NCI-H187 treated with DMSO at 0.1 percent for 48 hours (cell line): ENCODE data around the gene ZNF205.

ENCODE experiments used
- DNase-seq: peaks from one replicate; lab custom pipeline; 2025; lab: John Stamatoyannopoulos, UW

Gene ZNF205

DNA sequence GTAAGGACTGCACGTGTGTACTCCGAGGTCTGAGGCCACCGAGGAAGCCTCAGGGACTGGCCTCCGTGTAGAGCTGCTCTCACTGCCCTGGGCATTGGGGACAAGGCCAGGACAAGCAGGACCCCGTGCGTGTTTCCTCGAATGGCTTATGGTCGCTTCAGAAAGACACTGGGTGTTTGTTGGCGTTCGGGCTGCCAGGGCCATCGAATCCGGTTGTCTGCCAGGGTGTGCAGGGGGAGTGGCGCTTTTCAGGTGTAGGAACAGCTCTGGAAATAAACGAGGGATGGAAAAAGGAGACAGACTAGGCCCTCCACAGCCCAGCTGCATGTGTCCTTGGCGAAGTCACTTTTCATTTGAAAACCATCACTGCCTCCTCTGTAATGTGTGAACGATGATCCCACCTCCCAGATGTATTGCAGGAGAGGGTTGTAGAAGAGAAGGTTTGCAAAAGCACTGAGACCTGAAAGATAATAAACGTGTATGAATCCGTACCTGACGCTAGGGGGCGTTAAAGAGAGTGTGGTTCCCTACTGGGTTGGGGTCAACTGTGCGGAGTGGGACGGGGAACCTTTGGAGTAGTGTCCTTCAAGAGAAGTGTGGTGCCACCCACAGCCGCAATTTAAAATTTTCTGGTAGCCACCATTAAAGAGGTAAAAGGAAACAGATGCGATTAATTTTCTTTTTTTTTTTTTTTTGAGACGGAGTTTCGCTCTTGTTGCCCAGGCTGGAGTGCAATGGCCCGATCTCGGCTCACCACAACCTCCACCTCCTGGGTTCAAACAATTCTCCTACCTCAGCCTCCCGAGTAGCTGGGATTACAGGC lies 11.2 kb upstream of the ZNF205 start:
- no peak for DNase-seq

DNA sequence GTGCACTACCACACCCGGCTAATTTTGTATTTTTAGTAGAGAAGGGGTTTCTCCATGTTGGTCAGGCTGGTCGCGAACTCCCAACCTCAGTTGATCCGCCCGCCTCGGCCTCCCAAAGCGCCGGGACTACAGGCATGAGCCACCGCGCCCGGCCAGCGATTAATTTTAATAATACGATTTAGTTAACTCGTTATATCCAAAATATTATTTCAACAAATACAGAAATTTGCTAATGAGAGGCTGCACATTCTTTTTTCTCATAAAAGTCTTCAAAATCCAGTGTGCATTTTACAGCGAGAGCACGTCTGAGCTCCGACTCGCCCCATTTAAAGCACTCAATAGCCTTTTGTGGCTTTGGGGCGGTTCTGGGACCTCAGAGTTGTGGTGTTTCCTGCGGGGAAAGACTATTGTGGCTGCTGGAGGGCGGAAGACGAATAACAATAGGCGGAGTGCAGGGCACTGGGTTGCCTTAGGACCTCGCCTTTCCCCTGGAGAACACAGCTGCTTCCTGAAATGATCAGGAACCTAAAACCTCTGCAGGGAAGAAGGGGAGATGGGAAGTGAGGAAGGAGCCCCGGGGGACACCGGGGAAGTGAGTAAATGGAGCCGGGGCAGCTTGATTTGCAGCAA lies 10.4 kb upstream of the ZNF205 start:
- DNase-seq = peak; percentile 84

DNA sequence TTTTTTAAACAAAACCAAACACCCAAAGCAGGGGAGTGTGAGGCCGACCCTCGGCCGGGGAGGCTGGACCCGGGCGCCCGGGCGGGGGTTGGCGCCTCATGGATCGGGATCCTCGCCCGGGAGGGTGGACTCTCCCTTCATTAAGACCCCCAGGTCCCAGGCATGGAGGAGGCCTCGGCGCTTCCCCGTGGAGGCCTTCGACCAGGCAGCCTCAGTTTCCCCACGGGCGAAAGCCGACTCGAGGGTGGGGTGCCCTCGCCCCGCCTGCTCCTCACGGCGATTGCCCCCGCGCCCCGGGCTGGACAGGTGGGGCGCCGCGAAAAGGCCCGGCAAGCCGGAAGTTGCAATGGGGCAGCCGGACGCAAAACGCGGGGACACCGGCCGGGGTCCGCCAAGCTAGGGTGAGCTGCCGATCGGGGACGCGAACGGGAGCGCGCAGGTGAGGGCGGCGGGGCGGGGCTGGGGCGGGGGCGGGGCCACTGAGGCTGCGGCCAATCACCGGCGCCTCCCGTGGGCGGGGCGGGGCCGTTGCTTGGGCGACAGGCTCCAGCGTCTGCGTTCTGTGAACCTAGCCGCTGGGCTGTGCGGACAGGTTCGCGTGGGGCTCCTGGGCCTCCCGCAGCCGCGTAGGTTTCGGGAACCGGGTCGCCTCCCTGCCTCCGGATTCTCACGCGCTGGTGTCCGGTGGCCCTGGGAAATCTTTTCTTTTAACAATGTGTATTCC lies 6.0 kb upstream of the ZNF205 start:
- peak; percentile 64 for DNase-seq

DNA sequence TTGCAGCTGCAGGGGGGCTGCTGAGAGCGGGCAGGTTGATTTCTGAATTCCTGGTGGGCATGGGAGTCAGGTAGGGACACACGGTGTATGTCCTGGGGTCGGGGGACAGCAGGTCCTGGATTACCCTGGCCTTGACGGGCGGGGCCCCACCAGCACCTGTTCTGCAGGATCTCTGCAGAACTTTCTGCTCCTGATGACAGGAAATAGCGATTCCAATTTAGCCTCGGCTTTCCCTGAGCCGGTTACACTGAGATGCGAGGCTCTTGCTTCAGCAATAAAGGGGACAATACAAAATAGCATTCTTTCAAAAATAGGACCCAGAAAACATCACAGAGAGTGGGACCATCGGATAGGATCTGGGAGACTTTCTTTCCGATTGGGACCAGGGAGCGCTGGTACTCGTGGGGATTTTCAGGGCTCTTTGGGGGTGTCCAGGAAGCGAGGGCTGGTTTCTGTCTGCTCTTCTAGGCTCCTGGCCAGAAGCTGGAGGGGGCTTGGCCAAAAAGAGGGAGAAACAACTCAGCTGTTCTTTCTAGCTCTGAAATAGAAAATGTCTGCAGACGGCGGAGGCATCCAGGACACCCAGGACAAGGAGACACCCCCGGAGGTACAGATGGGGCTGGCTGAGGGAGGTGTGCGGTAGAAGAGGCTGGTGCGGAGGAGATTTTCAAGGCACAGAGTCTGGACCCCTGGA lies 642 bp downstream of the ZNF205 start:
- DNase-seq = no peak

DNA sequence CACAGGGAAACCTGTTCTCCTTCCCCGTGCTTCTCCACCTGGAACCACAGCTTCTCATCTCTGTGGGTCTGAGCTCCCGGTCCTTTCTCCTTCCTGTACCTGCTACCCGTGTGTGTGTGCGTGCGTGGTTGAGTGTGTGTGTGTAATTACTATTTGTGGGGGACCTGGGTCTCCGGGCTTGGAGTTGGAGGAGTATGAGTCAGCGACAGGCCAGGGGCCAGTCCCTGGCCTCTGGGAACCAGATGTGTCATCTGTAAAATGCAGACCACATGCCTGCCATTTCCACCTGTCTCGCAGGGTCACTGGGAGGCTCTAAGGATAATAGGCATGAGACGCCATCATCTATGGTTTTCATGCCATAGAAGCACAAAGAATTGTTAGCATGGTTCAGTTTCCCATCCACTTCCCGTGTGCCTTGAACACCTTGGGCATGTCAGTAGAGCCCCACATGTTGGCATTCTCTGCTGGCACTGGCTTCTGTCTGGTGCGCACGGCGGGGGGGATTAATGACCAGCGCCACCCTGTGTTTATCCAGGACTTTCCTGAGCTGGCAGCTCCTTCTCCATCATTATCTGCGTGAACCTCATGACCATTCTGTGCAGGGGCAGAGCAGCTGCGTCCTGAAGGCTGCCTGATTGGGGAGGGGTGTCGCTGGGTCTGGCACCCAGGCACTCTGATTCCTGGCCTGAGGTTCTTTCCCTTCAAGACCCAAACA lies 1.5 kb downstream of the ZNF205 start:
- no peak for DNase-seq

DNA sequence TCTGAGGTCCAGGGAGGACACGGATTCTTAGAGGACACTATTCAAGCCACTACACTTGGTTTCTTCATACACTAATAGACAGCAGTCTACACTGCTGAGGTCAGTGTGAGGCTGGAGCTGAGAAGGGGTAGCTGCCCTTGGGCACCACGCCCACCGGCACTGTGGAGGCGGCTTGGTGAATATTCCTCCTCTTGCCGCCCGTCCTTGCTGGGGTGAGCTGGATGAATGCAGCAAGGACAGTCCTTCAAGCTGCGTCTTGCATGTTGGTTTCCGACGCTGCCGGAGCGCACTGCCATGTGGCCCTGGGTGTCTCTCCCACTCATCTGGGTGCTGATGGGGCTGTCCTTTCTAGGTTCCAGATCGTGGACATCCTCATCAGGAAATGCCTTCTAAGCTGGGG lies 2.6 kb downstream of the ZNF205 start:
- no peak for DNase-seq

DNA sequence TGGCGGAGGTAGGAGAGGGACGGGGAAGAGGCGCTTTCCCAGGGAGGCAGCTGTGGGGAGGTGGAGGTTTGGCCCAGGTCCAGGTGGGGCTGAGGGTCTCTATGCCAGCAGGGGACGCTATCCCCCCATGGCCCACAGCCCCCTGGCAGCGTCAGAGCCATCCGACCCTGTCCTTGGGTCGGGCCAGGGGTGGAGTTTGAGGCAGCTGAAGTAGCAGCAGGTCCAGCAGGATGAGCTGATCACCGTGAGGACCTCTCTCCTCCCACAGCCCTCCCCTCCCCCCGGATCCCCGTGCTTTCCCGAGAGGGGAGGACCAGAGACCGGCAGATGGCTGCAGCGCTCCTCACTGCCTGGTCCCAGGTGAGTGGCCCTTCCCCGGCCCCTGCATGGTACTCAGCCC lies 3.2 kb downstream of the ZNF205 start:
- no peak for DNase-seq

DNA sequence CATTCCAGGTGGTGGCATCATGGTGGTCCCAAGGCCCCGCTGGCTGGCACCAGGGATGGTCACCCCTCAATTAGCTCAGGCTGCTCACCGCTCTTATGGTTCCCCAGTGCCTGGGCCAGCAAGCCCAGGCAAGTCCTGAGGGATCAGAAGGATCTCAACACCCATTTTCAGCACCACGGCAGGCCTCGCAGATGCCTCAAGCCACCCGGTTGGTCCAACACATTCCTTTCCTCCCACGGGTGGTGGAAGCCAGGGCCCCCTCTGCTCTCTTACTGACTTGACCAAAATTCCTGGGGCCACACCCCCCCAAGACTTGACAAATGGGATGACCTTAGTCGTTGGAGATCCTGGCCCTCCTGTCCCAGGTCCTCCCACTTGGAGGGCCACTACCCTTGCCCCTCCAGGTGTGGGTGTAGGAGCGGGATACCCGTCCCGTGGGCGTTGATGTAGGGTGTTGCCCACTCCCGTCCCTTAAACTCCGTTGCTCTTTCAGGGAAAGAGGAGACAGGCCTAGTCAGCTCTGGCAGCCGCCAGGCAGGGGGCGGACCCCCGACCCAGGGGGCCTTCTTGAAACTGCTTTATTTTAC lies 5.9 kb downstream of the ZNF205 start:
- DNase-seq = no peak

DNA sequence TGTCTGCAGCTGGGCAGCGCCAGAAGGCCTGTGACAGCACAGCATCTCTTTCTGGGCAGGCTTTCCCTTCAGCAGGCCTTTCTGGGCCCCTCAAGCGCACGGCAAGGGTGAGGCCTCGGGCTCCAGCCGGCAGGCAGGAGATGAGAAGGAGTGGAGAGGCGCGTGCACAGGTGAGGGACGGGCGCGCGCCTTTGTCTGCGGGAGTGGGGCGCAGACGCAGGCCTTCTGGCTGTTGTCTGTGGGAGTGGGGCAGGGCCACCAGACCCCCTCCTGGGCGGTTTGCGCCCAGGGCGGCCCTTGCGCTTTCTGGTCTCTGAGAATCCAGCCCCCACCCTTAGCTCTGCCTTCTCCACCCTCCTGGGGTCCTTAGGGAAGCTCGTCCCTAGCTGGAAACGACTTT lies 6.5 kb downstream of the ZNF205 start:
- no peak for DNase-seq

DNA sequence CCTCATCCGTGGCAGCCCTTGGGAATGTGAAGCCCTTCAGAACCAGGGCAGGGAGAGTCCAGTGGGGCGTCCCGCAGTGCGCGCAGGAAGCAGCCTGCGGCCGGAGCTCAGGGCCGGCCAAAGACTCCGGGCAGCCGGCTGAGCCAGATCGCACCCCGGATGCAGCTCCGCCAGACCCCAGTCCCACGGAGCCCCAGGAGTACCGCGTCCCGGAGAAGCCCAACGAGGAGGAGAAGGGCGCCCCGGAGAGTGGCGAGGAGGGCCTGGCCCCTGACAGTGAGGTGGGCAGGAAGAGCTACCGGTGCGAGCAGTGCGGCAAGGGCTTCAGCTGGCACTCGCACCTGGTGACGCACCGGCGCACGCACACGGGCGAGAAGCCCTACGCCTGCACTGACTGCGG lies 6.9 kb downstream of the ZNF205 start:
- DNase-seq = no peak

DNA sequence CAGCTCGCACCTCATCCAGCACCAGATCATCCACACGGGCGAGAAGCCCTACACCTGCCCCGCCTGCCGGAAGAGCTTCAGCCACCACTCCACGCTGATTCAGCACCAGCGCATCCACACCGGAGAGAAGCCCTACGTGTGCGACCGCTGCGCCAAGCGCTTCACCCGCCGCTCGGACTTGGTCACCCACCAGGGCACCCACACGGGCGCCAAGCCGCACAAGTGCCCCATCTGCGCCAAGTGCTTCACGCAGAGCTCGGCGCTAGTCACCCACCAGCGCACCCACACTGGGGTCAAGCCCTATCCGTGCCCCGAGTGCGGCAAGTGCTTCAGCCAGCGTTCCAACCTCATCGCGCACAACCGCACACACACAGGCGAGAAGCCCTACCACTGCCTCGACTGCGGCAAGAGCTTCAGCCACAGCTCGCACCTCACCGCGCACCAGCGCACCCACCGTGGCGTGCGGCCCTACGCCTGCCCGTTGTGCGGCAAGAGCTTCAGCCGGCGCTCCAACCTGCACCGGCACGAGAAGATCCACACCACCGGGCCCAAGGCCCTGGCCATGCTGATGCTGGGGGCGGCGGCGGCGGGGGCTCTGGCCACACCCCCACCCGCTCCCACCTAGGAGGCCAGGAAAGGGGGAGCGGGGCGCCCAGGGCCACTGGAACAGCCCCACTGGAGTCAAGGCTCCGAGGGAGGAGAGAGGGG lies 7.5 kb downstream of the ZNF205 start:
- DNase-seq = no peak

DNA sequence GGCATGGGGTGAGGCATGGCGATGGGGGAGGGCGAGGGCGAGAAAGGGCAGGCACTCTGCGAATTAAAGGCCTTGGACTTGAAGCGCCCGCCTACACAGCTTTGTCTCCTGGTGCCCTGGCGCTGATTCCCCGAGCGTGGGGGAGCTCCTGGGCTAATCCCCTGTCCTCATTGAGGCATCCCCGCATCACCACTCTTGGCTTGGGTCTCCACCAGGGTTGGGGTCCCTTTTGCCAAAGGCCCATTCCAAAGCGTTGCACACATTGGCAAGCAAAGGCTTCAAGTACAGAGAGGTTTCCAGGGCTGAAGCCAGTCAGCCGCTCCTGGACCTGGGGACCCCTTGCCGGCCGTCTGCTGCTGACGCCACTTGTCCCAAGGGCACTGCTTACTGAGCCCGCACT lies 8.0 kb downstream of the ZNF205 start:
- DNase-seq = no peak

DNA sequence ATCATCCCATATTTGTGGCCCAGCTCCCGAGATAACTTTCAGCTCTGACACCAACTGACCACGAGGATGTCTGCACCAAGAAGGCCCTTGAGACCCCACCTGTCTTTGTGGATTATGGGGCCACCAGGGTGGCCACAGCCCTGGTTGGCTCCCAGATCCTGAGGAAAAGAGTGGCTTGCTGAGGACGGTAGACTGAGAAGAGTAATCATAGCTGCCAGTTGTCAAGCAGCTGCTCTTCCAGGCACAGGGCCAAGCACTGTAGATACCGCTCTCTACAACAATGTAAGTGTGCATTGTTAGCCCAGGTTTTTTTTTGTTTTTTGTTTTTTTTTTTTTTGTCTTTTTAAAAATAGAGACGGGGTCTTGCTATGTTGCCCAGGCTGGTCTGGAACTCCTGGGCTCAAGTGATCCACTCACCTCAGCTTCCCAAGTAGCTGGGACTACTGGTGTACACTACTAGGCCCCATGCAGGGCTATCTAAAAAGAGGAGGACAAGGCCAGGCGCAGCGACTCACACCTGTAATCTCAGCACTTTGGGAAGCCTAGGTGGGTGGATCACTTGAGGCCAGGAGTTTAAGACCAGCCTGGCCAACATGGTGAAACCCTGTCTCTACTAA lies 9.6 kb downstream of the ZNF205 start:
- no peak for DNase-seq

DNA sequence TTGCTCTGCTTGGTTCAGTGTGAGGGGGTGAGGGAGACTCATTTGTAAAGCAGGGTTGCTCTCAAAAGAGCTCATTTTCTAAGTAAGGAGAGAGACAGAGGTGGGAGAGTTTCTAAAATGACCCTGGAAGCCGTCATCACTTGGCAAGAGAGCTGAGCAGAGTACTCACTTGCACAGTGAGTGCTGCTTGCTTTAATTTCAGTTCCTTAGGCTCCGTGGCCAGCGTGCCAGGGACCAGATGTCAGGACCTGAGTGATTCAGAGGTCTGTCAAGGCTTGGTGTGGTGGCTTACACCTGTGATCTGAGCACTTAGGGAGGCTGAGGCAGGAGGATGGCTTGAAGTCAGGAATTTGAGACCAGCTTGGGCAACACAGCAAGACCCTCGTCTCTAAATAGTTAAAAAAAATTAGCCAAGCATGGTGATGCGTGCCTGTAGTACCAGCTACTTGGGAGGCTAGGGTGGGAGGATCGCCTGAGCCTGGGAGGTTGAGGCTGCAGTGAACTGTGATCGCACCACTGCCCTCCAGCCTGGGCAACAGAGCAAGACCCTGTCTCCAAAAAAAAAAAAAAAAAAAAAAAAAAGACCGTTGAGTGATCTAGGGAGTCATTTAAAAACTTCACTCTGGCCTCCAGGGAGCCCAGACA lies 10.7 kb downstream of the ZNF205 start:
- no peak for DNase-seq

DNA sequence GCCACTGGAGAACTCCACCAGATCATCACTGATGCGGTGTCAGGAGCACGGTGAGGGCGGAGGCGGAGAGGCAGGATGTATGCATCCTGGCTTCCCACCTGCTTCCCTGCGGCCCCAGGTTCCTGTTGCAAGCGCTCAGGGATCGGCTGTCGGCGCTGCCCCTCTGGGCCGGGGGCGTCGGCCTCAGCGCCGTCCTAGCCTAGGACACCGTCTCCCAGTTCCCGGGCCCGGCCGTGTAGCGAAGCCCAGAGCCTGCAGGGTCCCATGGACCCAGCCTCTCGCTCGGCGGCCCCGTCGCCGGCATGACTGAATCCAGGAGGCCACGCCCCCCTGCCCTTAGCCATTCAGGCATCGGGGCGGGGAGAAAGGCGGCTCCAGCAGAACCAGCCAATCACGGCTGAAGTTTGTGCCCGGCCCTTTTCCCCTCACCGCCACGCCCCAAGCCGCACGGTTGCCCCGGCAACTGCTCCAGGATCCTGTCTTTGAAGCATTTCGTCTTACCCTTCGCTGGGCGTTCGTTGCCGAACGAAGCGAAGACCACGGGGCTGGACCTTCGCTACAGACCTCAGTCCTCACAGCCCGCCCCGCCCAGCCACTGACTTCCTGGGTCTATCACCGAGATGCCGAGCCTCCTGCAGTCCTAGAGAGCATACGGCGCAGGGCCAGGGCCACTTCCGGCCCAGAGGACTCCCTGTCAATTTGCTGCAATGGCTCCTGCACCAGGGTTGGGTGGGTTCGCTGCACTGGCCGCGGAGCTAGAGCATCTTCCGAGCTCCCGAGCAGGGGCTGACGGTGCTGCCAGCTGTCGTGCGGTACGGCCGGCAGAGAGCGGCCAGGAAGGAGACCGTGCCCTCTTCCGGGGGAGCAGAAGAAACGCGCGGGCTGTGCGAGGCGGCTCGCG lies 11.8 kb downstream of the ZNF205 start:
- DNase-seq = peak; percentile 95

DNA sequence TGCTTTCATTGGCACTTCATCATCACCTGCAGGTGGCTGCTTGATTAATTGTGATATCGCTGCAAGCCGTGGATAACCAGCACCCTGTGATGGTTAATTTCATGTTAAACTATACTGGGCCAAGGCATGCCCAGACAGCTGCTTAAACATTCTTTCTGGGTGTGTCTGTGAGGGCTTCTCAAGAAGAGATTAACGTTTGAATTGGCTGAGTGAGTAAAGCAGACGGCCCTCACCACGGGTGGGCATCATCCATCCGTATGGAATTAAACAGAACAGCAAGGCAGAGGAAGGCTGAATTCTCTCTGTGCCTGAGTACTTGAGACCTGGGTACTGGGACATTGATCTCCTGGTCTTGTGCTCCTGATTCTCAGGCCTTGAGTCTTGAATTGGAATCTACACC lies 15.4 kb downstream of the ZNF205 start:
- peak; percentile 56 for DNase-seq

DNA sequence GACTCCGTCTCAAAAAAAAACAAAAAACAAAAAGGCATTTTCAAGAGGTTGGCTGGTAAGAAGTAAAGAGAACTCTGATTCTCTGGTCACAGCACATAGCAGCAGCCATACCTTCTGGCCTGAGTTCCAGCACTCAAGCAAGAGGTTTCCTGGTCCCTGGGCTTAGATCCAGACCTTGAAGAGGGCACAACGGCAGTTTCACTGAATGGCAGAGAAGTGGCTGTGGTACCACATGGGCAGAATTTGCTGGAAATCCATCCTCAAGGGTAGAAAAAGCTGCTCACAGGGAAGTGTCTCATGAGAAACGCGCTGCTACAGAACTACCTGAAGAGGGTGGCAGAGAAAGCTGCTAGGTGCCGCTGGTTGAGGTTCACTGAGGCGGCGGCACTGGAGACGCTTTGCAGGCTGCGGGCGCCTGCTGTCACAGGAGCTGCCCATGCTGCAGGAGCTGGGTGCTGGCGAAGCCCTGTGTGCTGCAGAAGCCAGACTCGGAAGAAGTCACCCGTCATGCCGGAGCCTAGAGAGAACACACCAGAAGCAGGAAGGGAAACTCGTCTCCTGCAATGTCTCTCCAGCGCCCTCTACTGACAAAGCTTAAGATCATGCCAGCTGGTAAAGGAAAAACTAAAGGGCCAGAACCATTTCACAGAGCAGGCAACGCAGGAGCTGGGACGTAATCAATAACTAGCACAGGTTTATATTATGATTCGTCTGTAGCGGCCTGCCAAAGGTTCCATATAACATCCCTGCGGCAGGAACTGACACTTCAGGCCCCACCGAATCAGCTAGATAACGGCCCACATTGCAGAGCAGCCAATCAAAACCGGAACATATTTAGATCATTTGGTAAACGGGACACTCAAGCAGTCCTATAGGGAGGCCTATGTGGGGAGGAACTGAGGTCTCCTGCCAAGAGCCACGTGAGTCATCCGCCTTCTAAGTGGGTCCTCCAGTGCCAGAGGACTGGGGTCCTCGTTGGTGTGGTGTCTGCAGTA lies 17.0 kb downstream of the ZNF205 start:
- DNase-seq = peak; percentile 86
